ENCODE results near the gene BCL6. TPM values are rescaled to one million over a fixed set of nuclear protein-coding genes. Genes with fewer than 3 reads are reported as not detected.

BCL6 gene
- total RNA-seq, 1 experiment from 2014 or later = 21.5 TPM

DNA sequence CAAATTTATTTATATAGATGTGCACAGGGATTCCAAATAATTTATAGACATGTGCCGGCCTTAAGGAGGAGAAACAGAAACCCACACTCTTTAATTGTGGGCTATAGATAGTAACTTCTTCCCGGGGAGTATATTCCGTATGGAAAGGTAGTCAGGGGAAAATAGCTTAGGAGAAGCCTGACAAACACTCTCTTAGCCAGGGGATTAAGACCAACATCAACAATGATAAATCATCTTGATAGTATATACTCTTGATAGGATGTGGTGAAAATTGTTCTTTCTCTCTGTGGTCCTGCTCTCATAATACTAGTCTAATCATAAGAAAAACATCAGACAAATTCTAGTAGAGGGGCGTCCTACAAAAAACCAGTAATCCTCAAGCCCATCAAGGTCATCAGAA lies 8.2 kb upstream of the BCL6 start:
- intact Hi-C loops (cut with micrococcal nuclease; ENCODE audit: unreplicated experiment) = no loop called here
- ChIA-PET POLR2A (interaction anchor here (0.5 kb wide), 1 partner anchor 269 kb away, joined by 9 read pairs; no protein-coding TSS in a partner anchor), CTCF (interaction anchor here (1.2 kb wide), 1 partner anchor 11 kb away, joined by 3 read pairs; no protein-coding TSS in a partner anchor)
- ATAC-seq (no peak), DNase-seq (ENCODE audit: low read depth, low spot score) (no peak)
- in situ Hi-C loops (cut with HindIII; ENCODE audit: low pct_unique_long_range_greater_than_20kb, low sequenced_read_pairs) = no loop called here
- H3K9me3 ChIP-seq (ENCODE audit: control insufficient read depth, insufficient read depth, low read depth, low read length) = no peaks in the 10 kb centered on the region
- H3K36me3 ChIP-seq (ENCODE audit: control insufficient read depth, insufficient read depth, low read length) = no peaks in the 10 kb centered on the region
- no peaks in the 10 kb centered on the region for H3K27me3 ChIP-seq (ENCODE audit: control insufficient read depth, insufficient read depth, low read length)
- no peak overlapping the region for H3K27ac ChIP-seq (ENCODE audit: low read length)
- no TSS peak for BruUV-seq (replicated peaks)
- H3K4me3 ChIP-seq (ENCODE audit: low read depth in 2 of 2, low read length in 2 of 2) = no peak overlapping the region
- TF ChIP-seq TCF7L2 (IDR thresholded peaks at IDR 0.05; ENCODE audit: low read depth, low read length) (no peak), POLR2AphosphoS5 (IDR thresholded peaks at IDR 0.05; ENCODE audit: low read depth, low read length) (no peak), SIN3A (IDR thresholded peaks at IDR 0.05; ENCODE audit: borderline replicate concordance, insufficient read depth, low read depth, low read length) (no peak)
- TF ChIP-seq, protein P1, sequence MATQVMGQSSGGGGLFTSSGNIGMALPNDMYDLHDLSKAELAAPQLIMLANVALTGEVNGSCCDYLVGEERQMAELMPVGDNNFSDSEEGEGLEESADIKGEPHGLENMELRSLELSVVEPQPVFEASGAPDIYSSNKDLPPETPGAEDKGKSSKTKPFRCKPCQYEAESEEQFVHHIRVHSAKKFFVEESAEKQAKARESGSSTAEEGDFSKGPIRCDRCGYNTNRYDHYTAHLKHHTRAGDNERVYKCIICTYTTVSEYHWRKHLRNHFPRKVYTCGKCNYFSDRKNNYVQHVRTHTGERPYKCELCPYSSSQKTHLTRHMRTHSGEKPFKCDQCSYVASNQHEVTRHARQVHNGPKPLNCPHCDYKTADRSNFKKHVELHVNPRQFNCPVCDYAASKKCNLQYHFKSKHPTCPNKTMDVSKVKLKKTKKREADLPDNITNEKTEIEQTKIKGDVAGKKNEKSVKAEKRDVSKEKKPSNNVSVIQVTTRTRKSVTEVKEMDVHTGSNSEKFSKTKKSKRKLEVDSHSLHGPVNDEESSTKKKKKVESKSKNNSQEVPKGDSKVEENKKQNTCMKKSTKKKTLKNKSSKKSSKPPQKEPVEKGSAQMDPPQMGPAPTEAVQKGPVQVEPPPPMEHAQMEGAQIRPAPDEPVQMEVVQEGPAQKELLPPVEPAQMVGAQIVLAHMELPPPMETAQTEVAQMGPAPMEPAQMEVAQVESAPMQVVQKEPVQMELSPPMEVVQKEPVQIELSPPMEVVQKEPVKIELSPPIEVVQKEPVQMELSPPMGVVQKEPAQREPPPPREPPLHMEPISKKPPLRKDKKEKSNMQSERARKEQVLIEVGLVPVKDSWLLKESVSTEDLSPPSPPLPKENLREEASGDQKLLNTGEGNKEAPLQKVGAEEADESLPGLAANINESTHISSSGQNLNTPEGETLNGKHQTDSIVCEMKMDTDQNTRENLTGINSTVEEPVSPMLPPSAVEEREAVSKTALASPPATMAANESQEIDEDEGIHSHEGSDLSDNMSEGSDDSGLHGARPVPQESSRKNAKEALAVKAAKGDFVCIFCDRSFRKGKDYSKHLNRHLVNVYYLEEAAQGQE (IDR thresholded peaks at IDR 0.05; ENCODE audit: insufficient read depth in 1 of 2, low read depth in 2 of 2, low read length in 1 of 2) = no peak
- TF ChIP-seq, protein P2, sequence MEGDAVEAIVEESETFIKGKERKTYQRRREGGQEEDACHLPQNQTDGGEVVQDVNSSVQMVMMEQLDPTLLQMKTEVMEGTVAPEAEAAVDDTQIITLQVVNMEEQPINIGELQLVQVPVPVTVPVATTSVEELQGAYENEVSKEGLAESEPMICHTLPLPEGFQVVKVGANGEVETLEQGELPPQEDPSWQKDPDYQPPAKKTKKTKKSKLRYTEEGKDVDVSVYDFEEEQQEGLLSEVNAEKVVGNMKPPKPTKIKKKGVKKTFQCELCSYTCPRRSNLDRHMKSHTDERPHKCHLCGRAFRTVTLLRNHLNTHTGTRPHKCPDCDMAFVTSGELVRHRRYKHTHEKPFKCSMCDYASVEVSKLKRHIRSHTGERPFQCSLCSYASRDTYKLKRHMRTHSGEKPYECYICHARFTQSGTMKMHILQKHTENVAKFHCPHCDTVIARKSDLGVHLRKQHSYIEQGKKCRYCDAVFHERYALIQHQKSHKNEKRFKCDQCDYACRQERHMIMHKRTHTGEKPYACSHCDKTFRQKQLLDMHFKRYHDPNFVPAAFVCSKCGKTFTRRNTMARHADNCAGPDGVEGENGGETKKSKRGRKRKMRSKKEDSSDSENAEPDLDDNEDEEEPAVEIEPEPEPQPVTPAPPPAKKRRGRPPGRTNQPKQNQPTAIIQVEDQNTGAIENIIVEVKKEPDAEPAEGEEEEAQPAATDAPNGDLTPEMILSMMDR (IDR thresholded peaks at IDR 0.05) = no peak
- H3K4me1 ChIP-seq (ENCODE audit: control insufficient read depth, insufficient read depth, low read length) = peaks cover 24% of the 10 kb centered on the region

DNA sequence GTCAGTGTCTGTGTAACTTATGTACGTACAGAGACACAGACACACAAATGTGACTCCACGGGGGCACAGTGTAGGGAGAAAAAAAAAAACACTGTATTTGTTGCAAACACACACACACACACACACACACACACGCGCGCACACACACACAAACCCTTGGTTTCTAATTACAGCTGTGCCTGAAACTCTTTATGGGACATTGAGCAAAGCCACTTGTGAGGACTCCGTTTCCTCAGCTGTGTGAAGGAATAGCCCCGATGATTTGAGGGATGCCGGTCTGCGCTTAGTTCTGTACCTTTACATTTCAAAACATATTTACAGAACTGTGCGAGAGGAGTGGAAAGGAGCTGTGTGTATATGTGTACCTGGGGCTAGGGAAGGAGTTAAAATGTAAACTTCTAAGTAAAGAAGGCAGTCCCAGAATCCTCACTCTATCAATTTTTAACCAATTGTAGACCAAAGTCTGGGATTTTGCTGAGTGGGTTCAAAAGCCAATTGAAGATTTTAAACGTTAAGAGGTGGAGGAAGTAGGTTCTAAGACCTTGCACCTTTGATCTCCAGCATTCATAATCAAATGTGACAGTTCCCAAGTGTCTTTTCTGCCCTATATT lies 5.3 kb upstream of the BCL6 start:
- intact Hi-C loops (cut with micrococcal nuclease; ENCODE audit: unreplicated experiment) (no loop called here), in situ Hi-C loops (cut with HindIII; ENCODE audit: low pct_unique_long_range_greater_than_20kb, low sequenced_read_pairs) (no loop called here)
- H3K4me3 ChIP-seq (ENCODE audit: low read depth in 2 of 2, low read length in 2 of 2) = peak overlapping the region; percentile 41 to 58
- CTCF ChIA-PET = interaction anchor here (0.7 to 1.0 kb wide), 2 partner anchors 10 to 66 kb away, joined by 3 to 8 read pairs; no protein-coding TSS in a partner anchor
- peaks cover 45% of the 10 kb centered on the region for H3K4me1 ChIP-seq (ENCODE audit: control insufficient read depth, insufficient read depth, low read length)
- H3K27me3 ChIP-seq (ENCODE audit: control insufficient read depth, insufficient read depth, low read length) = no peaks in the 10 kb centered on the region
- ATAC-seq (peak; percentile 33), DNase-seq (ENCODE audit: low read depth, low spot score) (no peak)
- no TSS peak for BruUV-seq (replicated peaks)
- H3K9me3 ChIP-seq (ENCODE audit: control insufficient read depth, insufficient read depth, low read depth, low read length) = no peaks in the 10 kb centered on the region
- peak overlapping the region; percentile 84 for H3K27ac ChIP-seq (ENCODE audit: low read length)
- TF ChIP-seq POLR2AphosphoS5 (IDR thresholded peaks at IDR 0.05; ENCODE audit: low read depth, low read length) (no peak), TCF7L2 (IDR thresholded peaks at IDR 0.05; ENCODE audit: low read depth, low read length) (no peak), SIN3A (IDR thresholded peaks at IDR 0.05; ENCODE audit: borderline replicate concordance, insufficient read depth, low read depth, low read length) (no peak)
- TF ChIP-seq, protein P1 (IDR thresholded peaks at IDR 0.05; ENCODE audit: insufficient read depth in 1 of 2, low read depth in 2 of 2, low read length in 1 of 2) = no peak
- TF ChIP-seq, protein P2 (IDR thresholded peaks at IDR 0.05) = no peak
- POLR2A ChIA-PET = interaction anchor here (0.6 kb wide), 3 partner anchors 14 to 1355 kb away, joined by 3 to 13 read pairs (median 3); no protein-coding TSS in a partner anchor
- H3K36me3 ChIP-seq (ENCODE audit: control insufficient read depth, insufficient read depth, low read length) = no peaks in the 10 kb centered on the region
